GM18520 (cell line): ENCODE results near the gene SHMT2.

ENCODE experiments used
- ATAC-seq: cut with Tn5 transposase; IDR thresholded peaks from one replicate; pipeline ENCODE4 v1.9.1; 2021; ENCODE audit not compliant: unreplicated experiment

SHMT2 gene

GRCh38 chr12:57196956-57197355 is 32.6 kb upstream of the SHMT2 start:
- no peak for ATAC-seq

GRCh38 chr12:57198329-57198728 is 31.2 kb upstream of the SHMT2 start:
- no peak for ATAC-seq

GRCh38 chr12:57199191-57199590 is 30.3 kb upstream of the SHMT2 start:
- ATAC-seq: no peak

GRCh38 chr12:57200497-57200896 is 29.0 kb upstream of the SHMT2 start:
- no peak for ATAC-seq

GRCh38 chr12:57201219-57201618 is 28.3 kb upstream of the SHMT2 start:
- no peak for ATAC-seq

- no peak for ATAC-seq
These were observed 27.9 kb upstream of the SHMT2 start for GRCh38 chr12:57201631-57202030.

- no peak for ATAC-seq
These were observed 27.2 kb upstream of the SHMT2 start for GRCh38 chr12:57202321-57202720.

GRCh38 chr12:57203201-57203600 is 26.3 kb upstream of the SHMT2 start:
- ATAC-seq: no peak

GRCh38 chr12:57203791-57204190 is 25.7 kb upstream of the SHMT2 start:
- no peak for ATAC-seq

- no peak for ATAC-seq
These were observed 25.1 kb upstream of the SHMT2 start for GRCh38 chr12:57204454-57204853.

- no peak for ATAC-seq
These were observed 24.3 kb upstream of the SHMT2 start for GRCh38 chr12:57205186-57205585.

GRCh38 chr12:57205931-57206330 is 23.6 kb upstream of the SHMT2 start:
- ATAC-seq: no peak

- no peak for ATAC-seq
These were observed 21.5 kb upstream of the SHMT2 start for GRCh38 chr12:57207731-57208630.

- no peak for ATAC-seq
These were observed 20.8 kb upstream of the SHMT2 start for GRCh38 chr12:57208631-57209282.

- no peak for ATAC-seq
These were observed 19.6 kb upstream of the SHMT2 start for GRCh38 chr12:57209916-57210315.

GRCh38 chr12:57210461-57210860 is 19.1 kb upstream of the SHMT2 start:
- no peak for ATAC-seq

- no peak for ATAC-seq
These were observed 18.4 kb upstream of the SHMT2 start for GRCh38 chr12:57210926-57211692.

- no peak for ATAC-seq
These were observed 17.5 kb upstream of the SHMT2 start for GRCh38 chr12:57211791-57212700.

- no peak for ATAC-seq
These were observed 16.8 kb upstream of the SHMT2 start for GRCh38 chr12:57212701-57213057.

- ATAC-seq: peak; percentile 33
These were observed 16.3 kb upstream of the SHMT2 start for GRCh38 chr12:57213058-57213715.
